PC-9 (cell line): Measurements from ENCODE around the gene NRSN2. TPM values are rescaled to one million over a fixed set of nuclear protein-coding genes. Genes with fewer than 3 reads are reported as not detected.
"Not testable (repeated sequence)": the region's sequence is repeated elsewhere in the genome, so short reads cannot be mapped to it uniquely, and the experiment has no call there.

Source experiments
- BruUV-seq: library from RNA; stranded (reverse); fragments of 400-500 nt; replicated peaks from 2 replicates; lab custom pipeline; 2021; lab: Mats Ljungman, UMichigan
- CTCF ChIA-PET: fragments of 300-600 bp; sonication (Branson Sonifier 250); formaldehyde crosslinking; loops from one replicate; lab custom pipeline; 2022; ENCODE audit warnings: antibody characterized with exemption; lab: Charles Lee
- POLR2A ChIA-PET: fragments of 300-600 bp; sonication (Branson Sonifier 250); formaldehyde crosslinking; loops from one replicate; lab custom pipeline; 2022; ENCODE audit warnings: antibody characterized with exemption; ENCODE audit not compliant: unreplicated experiment; lab: Charles Lee
- DNase-seq, 2 experiments: peaks; one replicate each; pipeline versions ENCODE4 v3.0.0 to v3.0.0-alpha.2; 2015 to 2022; ENCODE audit warnings: mixed read lengths in 1 of 2
- H2AFZ ChIP-seq: fragments of 200-600 bp; sonication (generic); 2 replicates; pipeline ENCODE4 v1.8.1; 2017; ENCODE audit warnings: antibody characterized with exemption
- H3F3A ChIP-seq: fragments of 200-600 bp; sonication (generic); 2 replicates; pipeline ENCODE4 v1.8.1; 2017; ENCODE audit warnings: antibody characterized with exemption, mild to moderate bottlenecking, low read depth; ENCODE audit not compliant: insufficient read depth
- H3K27ac ChIP-seq: fragments of 200-600 bp; sonication (generic); 2 replicates; pipeline ENCODE4 v1.6.1; 2016; ENCODE audit warnings: mixed run types
- H3K27me3 ChIP-seq: fragments of 200-600 bp; sonication (generic); 2 replicates; pipeline ENCODE4 v1.6.1; 2016; ENCODE audit warnings: low read depth, mixed run types; ENCODE audit not compliant: insufficient read depth
- H3K36me3 ChIP-seq: fragments of 200-600 bp; sonication (generic); 2 replicates; pipeline ENCODE4 v1.6.1; 2016; ENCODE audit warnings: low read depth, mixed run types
- H3K4me1 ChIP-seq: fragments of 200-600 bp; sonication (generic); replicated peaks from 2 replicates; pipeline ENCODE4 v1.6.1; 2016; ENCODE audit warnings: mixed run types; ENCODE audit not compliant: insufficient read depth
- H3K4me2 ChIP-seq: fragments of 200-600 bp; sonication (generic); 2 replicates; pipeline ENCODE4 v1.6.1; 2017; ENCODE audit warnings: mixed run types
- H3K4me3 ChIP-seq: fragments of 200-600 bp; sonication (generic); 2 replicates; pipeline ENCODE4 v1.6.1; 2016; ENCODE audit warnings: mixed run types
- H3K79me2 ChIP-seq: fragments of 200-600 bp; sonication (generic); 2 replicates; pipeline ENCODE4 v1.6.1; 2017; ENCODE audit warnings: low read depth, mixed run types
- H3K9me2 ChIP-seq: fragments of 200-600 bp; sonication (generic); 2 replicates; pipeline ENCODE4 v1.8.1; 2017; ENCODE audit warnings: mild to moderate bottlenecking; ENCODE audit not compliant: insufficient read depth
- H3K9me3 ChIP-seq: fragments of 200-600 bp; sonication (generic); 2 replicates; pipeline ENCODE4 v1.8.1; 2016; ENCODE audit warnings: low read depth; ENCODE audit not compliant: insufficient read depth
- H4K20me1 ChIP-seq: fragments of 200-600 bp; sonication (generic); 2 replicates; pipeline ENCODE4 v1.8.1; 2017; ENCODE audit not compliant: insufficient read depth
- CTCF ChIP-seq: fragments of 200-600 bp; sonication (generic); conservative IDR thresholded peaks from 2 replicates; pipeline ENCODE4 v1.6.1; 2017; ENCODE audit warnings: mixed run types, antibody characterized with exemption, mild to moderate bottlenecking, moderate library complexity
- EZH2 ChIP-seq: fragments of 200-600 bp; sonication (generic); IDR thresholded peaks from 2 replicates; pipeline ENCODE4 v1.8.0; 2017; ENCODE audit warnings: antibody characterized with exemption, low read depth
- intact Hi-C: fragments of 100-400 bp; cut with micrococcal nuclease; formaldehyde crosslinking; loops from one replicate; pipeline ENCODE4 v1.10.0; 2022; ENCODE audit not compliant: unreplicated experiment
- total RNA-seq: library from RNA; stranded (reverse); gene quantifications from 2 replicates; pipeline ENCODE4 v1.2.3, GENCODE V29; 2021

Gene NRSN2
- total RNA-seq, 1 experiment from 2014 or later: 15.0 TPM

GRCh38 chr20:384723-385122, 37.8 kb downstream of the NRSN2 start:
- peaks cover 74% of the 10 kb centered on the region for H3F3A ChIP-seq
- DNase-seq: no peak
- POLR2A ChIA-PET: no interaction called here
- no peaks in the 10 kb centered on the region for H3K9me3 ChIP-seq
- H3K36me3 ChIP-seq: peaks cover 75% of the 10 kb centered on the region
- H3K9me2 ChIP-seq: no peaks in the 10 kb centered on the region
- BruUV-seq: no TSS peak
- H3K27me3 ChIP-seq: no peaks in the 10 kb centered on the region
- H3K27ac ChIP-seq: peak overlapping the region; percentile 18; the same call in 1 of the 2 replicates
- H4K20me1 ChIP-seq: peaks cover 71% of the 10 kb centered on the region
- CTCF ChIA-PET: interaction anchor here (0.7 to 1.1 kb wide), 2 partner anchors 22 to 47 kb away, joined by 3 to 5 read pairs; no protein-coding TSS in a partner anchor
- TF ChIP-seq CTCF: no peak
- no peak for TF ChIP-seq EZH2
- peaks cover 33% of the 10 kb centered on the region for H3K4me1 ChIP-seq
- H3K4me2 ChIP-seq: peak overlapping the region; percentile 95
- peaks cover 90% of the 10 kb centered on the region for H3K79me2 ChIP-seq
- 0 out of 2 replicates have a peak overlapping the region, but pooled peaks have one; percentile 59 for H3K4me3 ChIP-seq
- intact Hi-C loops: no loop called here
- H2AFZ ChIP-seq: no peak overlapping the region

- no TSS peak for BruUV-seq
- Histone ChIP-seq H3F3A (peaks cover 75% of the 10 kb centered on the region), H3K4me1 (peaks cover 27% of the 10 kb centered on the region), H3K9me2 (no peaks in the 10 kb centered on the region), H3K4me2 (no peak overlapping the region), H2AFZ (no peak overlapping the region), H3K36me3 (peaks cover 83% of the 10 kb centered on the region), H3K9me3 (no peaks in the 10 kb centered on the region), H3K79me2 (peaks cover 90% of the 10 kb centered on the region), H3K27ac (peak overlapping the region; percentile 7; the same call in 1 of the 2 replicates), H4K20me1 (peaks cover 79% of the 10 kb centered on the region), H3K4me3 (no peak overlapping the region), H3K27me3 (no peaks in the 10 kb centered on the region)
- TF ChIP-seq CTCF: no peak
- TF ChIP-seq EZH2: no peak
- intact Hi-C loops: no loop called here
- CTCF ChIA-PET: no interaction called here
- POLR2A ChIA-PET: interaction anchor here (0.7 kb wide), 2 partner anchors 24 to 76 kb away, joined by 3 to 7 read pairs; no protein-coding TSS in a partner anchor
- DNase-seq: no peak
Observed at GRCh38 chr20:385448-385847, 38.5 kb downstream of the NRSN2 start.

- H4K20me1 ChIP-seq: peaks cover 89% of the 10 kb centered on the region
Observed at GRCh38 chr20:386634-387033, 39.7 kb downstream of the NRSN2 start.

GRCh38 chr20:387520-387919, 40.6 kb downstream of the NRSN2 start:
- Histone ChIP-seq H3K27me3 (no peaks in the 10 kb centered on the region), H3K4me2 (no peak overlapping the region), H3K79me2 (peaks cover 97% of the 10 kb centered on the region), H3K4me1 (peaks cover 25% of the 10 kb centered on the region), H3K27ac (no peak overlapping the region), H3K9me2 (no peaks in the 10 kb centered on the region), H2AFZ (no peak overlapping the region), H3K9me3 (no peaks in the 10 kb centered on the region), H3K36me3 (peaks cover 97% of the 10 kb centered on the region), H3F3A (peaks cover 84% of the 10 kb centered on the region), H3K4me3 (no peak overlapping the region), H4K20me1 (peaks cover 93% of the 10 kb centered on the region)
- no peak for DNase-seq
- intact Hi-C loops: no loop called here
- BruUV-seq: no TSS peak
- TF ChIP-seq EZH2: no peak
- TF ChIP-seq CTCF: no peak
- ChIA-PET CTCF (interaction anchor here (0.6 kb wide), 1 partner anchor 566 kb away, joined by 10 read pairs; no protein-coding TSS in a partner anchor), POLR2A (no interaction called here)

More at GRCh38 chr20:386634-387033, 39.7 kb downstream of the NRSN2 start:
- H3K4me2 ChIP-seq, intact Hi-C loops, DNase-seq, H3K9me2 ChIP-seq, BruUV-seq, H3K27ac ChIP-seq, H2AFZ ChIP-seq, H3K4me3 ChIP-seq, H3K9me3 ChIP-seq, POLR2A ChIA-PET, H3K27me3 ChIP-seq: not testable (repeated sequence)
- Histone ChIP-seq H3K4me1 (peaks cover 27% of the 10 kb centered on the region), H3K36me3 (peaks cover 93% of the 10 kb centered on the region), H3K79me2 (peaks cover 96% of the 10 kb centered on the region), H3F3A (peaks cover 81% of the 10 kb centered on the region)
- CTCF ChIA-PET: interaction anchor here (0.6 to 0.8 kb wide), 2 partner anchors 14 to 567 kb away, joined by 10 to 14 read pairs; no protein-coding TSS in a partner anchor
